ENCODE measurements around the gene ELOVL4.
A peak's percentile ranks its signal among the peaks of the same experiment; 100 is the strongest.

Gene ELOVL4

GRCh38 chr6:79947191-79948186, at the start of gene ELOVL4:
TSS of gene ELOVL4 (minus strand) at chr6:79947553. CDS start at chr6:79947279, 274 bp downstream.
- ATAC-seq = peak; percentile 59 to 60

- ATAC-seq = peak in 1 of 2 donors; percentile 21
Measured at GRCh38 chr6:79993911-79994309, 46.6 kb upstream of the ELOVL4 start.

DNA sequence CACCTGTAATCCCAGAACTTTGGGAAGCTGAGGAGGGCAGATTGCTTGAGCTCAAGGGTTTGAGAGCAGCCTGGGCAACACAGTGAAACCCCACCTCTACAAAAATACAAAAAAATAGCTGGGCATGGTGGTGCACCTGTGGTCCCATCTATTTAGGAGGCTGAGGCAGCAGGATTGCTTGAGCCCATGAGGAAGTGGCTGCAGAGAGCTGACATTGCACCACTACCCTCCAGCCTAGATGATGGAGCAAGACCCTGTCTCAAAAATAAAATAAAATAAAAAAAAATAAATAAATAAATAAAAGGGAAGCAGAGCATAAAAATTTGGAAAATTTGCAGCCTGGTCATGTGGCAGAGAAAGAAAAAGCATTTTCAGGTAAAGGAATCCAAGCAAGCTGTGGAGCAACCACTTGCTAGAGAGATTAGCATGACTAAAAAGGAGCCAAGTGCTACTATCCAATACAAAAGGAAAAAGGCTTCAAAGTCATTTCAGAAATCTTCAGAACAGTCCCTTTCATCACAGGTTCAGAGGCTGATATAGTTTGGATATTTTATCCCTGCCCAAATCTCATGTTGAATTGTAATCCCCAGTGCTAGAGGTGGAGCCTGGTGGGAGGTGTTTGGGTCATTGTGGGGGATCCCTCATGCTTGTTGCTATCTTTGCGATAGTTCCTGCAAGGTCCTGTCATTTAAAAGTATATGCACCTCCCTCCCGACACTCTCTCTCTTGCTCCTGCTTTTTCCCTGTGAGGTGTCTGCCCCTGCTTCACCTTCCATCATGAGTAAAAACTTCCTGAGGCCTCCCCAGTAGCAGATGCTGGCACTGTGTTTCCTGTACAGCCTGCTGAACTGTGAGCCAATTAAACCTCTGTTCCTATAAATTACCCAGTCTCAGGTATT, 45.9 kb upstream of the ELOVL4 start:
- ATAC-seq = no peak

DNA sequence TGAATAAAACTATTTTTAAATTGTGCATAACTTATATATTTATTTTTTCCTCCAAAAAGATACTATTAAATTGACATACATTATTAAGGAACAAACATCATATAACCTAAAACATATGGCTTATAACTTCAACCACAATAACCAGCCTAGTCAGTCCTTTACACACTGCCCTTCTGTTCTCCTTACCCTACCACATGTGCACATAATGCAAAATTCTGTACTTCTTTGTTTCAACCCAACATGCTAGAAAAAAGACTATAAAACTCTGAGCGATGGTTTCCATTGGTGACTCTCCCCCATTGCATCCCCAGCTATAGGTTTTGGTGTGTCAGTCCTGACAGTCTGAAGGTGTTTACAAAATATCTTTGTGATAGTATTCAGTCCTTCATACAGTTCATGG, 42.3 kb upstream of the ELOVL4 start:
- no peak for ATAC-seq

DNA sequence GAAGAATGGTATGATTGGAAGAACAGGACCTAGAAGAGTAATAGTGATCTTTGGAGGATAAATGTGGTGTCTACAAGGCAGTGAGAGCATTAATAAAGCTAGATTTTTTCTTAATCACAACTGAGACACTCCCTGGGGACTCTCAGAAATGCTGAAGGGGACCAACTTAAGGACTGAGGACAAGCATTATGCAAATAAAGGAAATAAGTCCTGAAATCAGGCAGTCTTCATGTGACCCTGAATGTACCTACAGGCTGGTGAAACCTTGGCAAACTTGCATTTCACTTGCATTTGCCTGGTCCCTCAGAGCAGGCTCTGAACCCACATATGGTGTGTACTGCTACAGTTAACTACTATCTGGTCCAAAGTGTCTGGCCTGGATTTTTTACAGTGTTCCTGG, 37.8 kb upstream of the ELOVL4 start:
- no peak for ATAC-seq

DNA sequence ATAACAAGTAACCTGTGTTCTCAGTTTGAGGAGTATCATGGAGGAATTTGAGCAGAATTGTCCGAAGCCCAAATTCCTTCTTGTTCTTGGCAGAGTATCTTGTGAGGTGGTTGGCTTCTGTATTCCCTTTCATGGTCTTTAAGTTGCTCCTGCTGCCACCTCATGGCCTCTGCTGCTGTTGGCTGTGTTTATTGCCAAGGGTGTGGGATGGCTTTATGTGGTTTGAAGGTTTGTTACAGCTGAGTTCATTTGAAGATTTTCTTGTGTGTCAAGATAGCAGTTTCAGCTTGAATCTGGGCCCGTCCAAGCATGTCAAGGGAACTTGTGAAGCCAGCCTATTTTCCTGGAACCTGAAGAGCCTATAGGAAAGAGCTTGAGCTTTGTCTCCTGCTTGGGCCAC, 36.9 kb upstream of the ELOVL4 start:
- no peak for ATAC-seq

- ATAC-seq = no peak
Measured at GRCh38 chr6:79981652-79982051, 34.3 kb upstream of the ELOVL4 start.

GRCh38 chr6:79971193-79971592, 23.8 kb upstream of the ELOVL4 start:
- ATAC-seq = no peak

- no peak for ATAC-seq
Measured at GRCh38 chr6:79969784-79970183, 22.4 kb upstream of the ELOVL4 start.

DNA sequence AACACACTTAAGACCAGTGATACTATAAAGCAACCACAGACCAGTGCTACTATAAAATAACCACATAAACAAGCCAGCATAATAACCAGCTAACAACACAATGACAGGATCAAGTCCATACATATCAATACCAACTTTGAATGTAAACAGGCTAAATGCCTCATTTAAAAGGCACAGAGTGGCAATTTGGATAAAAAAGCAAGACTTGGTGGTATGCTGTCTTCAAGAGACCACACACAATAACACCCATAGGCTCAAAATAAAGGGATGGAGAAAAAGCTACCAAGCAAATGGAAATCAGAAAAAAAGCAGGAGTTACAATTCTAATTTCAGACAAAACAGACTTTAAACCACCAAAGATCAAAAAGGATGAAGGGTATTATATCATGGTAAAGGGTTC, 19.8 kb upstream of the ELOVL4 start:
- ATAC-seq = no peak

DNA sequence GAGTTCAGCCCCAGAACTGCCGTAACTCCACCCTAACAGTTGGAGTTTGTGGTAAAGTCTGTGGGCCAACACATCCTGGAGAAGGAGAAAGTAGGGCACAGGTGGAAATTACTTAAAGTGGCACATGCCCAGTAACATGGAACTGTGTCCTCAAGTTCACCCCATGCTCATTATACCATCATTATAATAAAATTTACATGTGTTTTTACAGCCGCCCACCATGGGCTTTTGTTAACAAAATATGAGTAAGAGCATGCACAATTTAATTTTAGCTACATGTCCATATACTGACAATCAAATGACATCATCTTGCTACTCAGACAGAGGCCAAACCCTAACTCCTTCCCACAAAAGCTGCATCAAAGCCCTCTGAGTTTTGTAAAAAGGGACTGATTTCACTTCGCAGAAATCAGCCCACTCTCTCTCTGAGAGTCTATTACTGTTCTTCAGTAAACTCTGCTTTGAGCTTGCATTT, 17.3 kb upstream of the ELOVL4 start:
- no peak for ATAC-seq

- no peak for ATAC-seq
Measured at GRCh38 chr6:79954849-79955248, 7.5 kb upstream of the ELOVL4 start.

GRCh38 chr6:79949233-79949632, 1.9 kb upstream of the ELOVL4 start:
- ATAC-seq = no peak

DNA sequence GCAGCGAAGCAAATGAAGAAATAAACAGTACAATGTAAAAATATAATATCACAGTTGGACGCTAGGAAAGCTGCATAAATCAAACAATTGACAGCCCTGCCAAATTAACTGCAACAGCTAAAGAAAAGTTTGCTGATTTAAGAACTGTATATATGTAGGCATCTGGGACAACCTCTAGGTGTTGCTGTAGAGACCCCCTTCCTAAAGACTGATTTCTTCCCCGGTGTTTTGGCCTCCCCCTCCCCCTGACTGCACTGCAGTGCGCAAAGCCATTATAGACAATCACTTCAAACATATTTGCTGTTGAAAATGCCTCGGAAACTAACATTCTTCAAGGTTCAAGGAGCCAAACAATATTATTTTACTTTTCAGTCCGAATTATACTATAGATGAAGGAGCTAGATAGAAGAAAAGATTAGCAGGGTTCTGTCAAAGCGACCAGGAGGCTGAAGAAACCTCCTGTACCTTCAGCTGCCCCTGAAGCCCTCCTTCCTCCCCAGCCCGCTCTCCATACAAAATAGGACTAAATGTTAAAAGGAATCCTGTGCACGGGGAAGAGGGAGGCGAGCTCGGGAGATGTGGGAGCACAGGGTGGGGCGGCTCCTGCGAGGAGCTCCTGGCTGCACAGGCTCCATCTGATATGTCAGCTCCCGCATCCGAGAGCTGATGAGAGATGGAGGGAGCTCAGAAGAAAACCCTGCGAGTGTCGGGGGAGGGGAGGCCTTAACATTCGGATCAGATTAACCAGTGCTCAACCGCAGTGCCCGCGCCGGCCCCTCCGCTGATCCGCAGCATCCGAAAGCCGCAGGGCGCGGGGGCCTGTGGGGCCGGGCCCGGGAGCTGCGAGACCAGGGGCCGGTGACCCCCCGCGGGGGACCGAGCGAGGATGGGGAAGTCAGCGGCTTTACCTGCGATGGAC, 822 bp downstream of the ELOVL4 start:
- ATAC-seq = peak; percentile 23 to 43

- ATAC-seq = no peak
Measured at GRCh38 chr6:79943133-79943532, 4.2 kb downstream of the ELOVL4 start.

DNA sequence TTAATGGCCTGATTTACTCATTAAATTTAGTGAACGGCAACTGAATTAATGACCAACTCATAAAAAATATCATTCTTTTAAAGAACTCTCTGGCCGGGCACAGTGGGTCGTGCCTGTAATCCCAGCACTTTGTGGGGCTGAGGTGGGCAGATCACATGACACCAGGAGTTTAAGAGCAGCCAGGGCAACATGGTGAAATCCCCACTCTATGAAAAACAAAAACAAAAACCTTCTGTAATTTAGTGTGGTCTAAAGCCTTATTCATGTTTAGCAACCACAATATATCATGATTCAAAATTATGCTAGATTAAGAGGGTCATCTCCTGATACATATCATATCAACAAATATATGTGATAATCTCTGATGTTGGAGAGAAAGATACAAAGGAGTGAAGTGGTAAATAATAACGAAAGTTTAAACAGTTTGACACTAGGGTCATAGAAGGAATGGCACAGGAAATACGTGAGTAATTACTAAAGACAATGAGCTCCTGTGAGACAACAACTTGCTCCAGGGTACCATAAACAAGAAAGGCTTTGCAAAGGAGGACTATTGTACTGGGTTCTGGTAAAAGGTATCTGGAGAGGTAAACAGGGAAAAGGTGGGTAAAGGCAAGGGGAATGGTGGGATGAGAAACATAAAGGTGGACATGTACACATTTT, 5.7 kb downstream of the ELOVL4 start:
- no peak for ATAC-seq

DNA sequence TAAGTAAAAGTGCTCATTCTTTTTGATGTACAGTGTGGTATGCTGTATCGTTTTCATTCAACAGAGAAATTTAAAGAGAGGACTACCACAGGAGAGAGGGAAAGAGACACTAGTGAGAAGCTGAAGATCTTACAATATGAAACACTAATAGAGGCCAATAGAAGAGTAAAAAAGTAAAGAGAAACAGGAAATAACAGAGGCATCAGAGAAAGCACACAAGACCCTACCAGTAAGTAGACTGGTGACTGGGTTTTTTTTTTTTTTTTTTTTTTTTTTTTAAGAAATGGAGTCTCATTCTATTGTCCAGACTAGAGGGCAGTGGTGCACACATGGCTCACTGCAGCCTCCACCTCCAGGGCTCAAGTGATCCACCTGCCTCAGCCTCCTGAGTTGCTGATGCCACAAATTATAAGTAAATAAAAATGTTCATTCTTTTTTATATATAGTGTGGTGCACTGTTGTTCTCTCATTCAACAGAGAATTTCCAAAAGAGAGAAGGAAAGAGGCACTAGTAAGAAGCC, 18.8 kb downstream of the ELOVL4 start:
- no peak for ATAC-seq

GRCh38 chr6:79927758-79928157, 19.6 kb downstream of the ELOVL4 start:
- ATAC-seq = no peak

DNA sequence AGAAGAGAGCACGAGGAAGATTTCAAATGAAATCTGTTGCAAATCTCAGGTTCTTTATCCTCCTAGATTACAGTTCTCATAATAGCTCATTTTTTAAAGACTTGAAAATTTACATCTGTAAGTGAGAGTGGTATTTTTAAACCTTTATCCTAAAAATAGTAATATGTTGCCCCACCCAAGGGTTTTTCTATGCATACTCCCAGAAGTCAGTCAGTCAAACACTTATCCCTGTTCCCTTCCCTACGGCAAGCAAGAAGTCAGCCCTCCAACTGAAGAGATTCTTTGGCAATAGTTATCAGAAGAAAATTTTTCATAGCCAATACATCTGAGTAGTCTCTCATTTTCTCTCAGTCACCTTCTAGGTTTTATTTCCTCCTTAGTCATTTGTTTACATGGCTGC, 24.1 kb downstream of the ELOVL4 start:
- ATAC-seq = no peak

GRCh38 chr6:79922018-79922417, 25.3 kb downstream of the ELOVL4 start:
- no peak for ATAC-seq

DNA sequence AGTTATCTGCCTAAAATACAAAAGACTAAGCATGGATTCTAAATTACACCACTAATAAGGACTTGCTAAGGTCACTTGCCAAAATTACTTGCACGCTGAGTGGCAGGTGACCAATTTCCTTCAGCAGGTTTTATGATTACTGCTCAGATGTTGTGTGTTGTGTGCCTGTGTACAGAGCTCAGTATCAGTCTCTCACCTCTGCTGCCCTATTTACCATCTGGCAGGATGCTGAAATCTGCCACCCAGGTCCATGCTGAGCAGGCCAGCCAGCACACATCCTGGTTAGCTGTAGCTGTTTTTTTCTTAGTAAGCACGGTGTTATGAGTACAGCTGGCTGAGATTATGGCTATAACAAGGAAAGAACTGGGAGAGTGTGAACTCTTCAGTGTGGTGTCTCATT, 34.0 kb downstream of the ELOVL4 start:
- ATAC-seq = no peak

All from activated CD4-positive, CD25-positive, alpha-beta regulatory T cell treated with anti-CD3 and anti-CD28 coated beads, Interleukin-2, amount 50 U/mL, for 24 hours (primary cell).